ENCODE results near the gene FAM20C.
"Not testable (repeated sequence)": the region's sequence is repeated elsewhere in the genome, so short reads cannot be mapped to it uniquely, and the experiment has no call there.

The FAM20C gene

DNA sequence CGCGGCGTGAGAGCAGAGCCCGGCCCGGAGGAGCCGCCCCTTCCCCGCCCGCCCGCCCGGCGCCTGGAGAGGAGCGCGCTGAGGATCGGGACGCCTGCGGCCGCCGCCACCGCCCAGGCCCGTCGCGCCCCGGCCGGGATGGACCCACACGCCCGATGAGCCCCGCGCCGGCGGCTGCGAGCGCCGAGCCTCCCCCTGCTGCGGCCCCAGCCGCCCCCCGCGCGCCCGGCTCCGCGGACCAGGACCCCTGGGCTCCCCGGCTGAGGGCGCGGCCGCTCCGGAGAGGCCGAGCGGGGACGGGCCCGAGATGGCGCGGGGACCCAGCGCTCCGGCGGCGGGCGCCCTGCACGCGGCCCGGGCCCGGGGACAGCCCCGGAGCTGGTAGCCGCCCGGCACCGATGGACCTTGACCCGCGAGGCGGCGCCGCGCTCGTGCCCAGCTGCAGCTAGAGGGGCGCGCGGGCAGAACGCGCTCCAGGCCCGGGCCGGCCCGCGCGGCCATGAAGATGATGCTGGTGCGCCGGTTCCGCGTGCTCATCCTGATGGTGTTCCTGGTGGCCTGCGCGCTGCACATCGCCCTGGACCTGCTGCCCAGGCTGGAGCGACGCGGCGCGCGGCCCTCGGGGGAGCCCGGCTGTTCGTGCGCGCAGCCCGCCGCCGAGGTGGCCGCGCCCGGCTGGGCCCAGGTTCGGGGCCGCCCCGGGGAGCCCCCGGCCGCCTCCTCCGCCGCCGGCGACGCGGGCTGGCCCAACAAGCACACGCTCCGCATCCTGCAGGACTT is 520 bp downstream of the FAM20C start:
- DNase-seq (ENCODE audit: low spot score): no peak

DNA sequence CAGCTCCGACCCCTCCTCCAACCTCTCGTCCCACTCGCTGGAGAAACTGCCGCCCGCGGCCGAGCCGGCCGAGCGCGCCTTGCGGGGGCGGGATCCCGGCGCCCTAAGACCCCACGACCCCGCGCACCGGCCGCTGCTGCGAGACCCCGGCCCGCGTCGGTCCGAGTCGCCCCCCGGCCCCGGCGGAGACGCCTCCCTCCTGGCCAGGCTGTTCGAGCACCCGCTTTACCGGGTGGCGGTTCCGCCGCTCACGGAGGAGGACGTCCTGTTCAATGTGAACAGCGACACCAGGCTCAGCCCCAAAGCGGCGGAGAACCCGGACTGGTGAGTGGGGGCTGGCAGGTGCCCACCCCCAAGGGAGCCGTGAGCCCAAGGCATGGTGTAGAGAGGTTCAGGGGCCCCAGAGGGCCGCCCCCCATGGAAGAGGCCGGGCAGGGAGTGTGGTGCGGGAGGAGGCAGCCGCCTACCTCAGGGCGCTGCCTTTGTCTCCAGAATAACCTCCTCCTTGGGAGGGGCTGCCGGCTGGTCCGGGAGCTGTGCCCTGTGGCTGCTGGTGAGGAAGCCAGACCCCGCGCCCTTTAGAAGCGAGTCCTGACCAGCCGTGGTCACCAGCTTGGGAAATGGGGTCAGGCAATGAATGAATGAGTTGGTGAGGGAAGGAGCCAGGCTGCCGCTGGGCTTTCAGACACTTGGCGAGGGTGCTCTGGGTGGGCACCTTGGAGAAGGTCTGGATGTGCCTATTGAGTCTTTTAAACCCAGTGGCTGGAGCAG is 1.3 kb downstream of the FAM20C start:
- DNase-seq (ENCODE audit: low spot score): no peak

DNA sequence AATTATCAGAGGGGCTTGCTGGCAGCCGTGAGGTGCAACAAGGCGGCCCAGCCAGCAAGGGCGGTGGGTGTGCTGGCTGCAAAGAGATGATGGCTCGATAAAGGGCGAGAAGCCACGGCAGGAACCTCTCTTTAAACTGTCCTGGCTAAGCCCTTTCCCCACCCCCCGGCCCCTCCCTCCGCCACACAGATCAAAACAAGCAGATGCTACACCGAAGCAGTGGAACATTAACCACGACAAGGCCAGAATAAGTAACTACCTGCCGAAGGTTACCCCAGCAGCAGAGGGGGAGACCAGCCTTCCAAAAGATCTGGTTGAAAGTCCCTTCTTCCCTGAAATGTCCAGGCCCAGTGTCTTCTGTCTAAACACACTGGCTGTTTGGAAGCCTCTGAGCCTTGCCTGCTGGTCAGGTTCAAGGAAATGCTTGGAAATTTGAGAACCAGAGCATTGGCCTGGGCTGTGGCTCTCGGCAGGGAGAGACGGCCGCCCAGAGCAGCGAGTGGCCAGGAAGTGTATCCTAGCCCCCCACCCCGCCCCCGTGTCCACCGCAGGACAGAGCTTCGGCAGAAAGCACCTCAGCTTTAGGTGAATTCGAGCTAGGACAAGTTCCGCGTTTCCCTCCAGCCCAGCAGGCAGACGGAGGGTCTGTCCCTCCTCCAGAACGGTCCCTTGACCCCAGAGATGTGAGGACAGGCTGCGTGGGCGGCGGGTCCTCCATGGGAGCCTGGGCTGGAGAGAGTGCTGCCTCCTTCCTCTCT is 2.1 kb downstream of the FAM20C start:
- no peak for DNase-seq (ENCODE audit: low spot score)

DNA sequence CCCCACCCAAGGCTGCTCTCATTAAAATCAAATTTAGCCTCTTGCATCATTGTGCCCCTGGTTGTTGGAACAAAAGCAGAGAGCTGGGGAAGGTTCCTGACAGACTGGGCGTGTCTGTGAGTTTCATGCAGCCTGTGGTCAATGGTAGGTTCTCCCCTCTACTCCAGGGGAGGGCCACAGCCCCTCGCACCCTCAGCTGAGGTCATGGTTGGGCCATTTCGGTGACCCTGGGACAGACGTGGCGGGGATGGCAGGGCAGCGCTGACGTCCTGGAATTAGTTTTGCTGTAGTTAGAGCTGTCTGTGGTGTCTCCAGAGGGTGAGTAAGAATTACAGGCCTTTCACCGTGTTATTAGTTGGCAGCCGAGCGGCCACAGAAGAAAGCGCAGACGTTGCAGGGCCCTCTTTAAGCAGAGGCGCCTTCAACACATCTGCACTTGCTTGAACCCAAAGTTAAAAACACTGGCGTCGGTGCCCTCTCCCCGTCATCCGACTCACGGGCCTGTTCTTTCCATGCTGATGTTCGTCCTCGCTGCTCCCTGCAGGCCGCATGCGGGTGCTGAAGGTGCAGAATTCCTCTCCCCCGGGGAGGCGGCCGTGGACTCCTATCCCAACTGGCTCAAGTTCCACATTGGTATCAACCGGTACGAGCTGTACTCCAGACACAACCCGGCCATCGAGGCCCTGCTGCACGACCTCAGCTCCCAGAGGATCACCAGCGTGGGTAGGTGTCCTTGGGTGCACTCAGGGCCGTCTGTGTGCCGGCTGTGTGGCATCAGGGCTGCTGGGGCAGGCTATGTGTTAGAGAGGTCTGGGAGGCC is 2.8 kb downstream of the FAM20C start:
- DNase-seq (ENCODE audit: low spot score): no peak

DNA sequence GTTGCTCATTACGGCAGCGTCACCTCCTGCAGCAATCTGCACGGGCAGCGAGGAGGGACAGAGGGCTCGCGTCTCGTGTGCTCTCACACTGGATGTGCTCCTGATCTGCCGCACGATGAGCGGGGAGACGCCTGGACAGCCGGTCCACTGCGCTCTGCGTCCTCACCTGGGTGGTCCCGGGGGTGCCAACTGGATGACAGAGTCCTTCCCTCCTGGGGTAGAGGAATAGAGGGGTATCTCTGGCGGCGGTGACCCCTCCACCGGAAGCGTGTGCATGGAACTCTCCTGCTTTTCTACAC is 3.4 kb downstream of the FAM20C start:
- DNase-seq (ENCODE audit: low spot score): no peak

DNA sequence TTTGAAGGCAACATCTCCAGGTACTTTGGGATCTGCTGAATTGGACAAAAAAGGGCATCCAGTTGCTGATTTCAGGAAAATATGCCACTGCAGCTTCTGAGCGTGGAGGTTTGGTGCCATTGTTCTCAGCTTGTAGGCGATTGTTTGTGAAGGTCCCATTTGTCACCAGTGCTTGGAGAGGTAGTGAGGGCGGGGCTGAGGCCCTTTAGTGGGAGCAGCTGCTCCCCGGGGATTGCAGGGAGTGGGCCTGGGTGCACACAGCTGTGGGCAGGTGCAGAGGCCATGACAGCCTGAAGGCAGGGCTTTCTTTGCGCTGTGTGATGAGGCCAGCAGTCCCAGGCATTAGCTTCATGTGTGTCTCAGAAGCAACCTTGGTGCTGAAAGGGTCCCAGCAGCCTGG is 3.9 kb downstream of the FAM20C start:
- DNase-seq (ENCODE audit: low spot score): no peak

DNA sequence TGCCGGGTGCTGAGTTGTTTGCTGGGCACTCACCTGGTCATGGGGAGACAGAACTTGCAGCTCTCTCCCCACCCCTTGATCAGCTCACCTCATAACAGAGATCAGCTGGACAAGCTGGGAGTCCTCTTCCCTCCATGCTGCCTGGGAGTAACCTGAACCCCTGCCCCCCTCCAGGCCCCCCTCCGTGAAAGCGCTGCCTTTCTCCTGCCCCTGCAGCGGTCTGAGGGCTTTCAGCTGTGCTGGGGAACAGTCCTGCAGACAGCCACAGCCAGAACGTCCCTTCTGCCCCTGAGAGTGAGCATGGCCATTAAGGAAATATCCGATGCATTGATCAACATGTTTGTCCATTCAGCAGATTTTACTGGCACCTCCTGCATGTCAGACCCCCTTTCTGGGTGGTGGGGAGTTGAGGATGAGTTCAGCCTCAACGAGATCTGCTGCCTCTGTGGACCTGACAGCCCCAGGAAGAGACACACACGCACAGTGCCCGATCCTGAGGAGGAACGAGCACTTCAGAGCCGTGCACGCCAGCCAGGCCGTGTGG is 4.5 kb downstream of the FAM20C start:
- DNase-seq (ENCODE audit: low spot score): no peak

DNA sequence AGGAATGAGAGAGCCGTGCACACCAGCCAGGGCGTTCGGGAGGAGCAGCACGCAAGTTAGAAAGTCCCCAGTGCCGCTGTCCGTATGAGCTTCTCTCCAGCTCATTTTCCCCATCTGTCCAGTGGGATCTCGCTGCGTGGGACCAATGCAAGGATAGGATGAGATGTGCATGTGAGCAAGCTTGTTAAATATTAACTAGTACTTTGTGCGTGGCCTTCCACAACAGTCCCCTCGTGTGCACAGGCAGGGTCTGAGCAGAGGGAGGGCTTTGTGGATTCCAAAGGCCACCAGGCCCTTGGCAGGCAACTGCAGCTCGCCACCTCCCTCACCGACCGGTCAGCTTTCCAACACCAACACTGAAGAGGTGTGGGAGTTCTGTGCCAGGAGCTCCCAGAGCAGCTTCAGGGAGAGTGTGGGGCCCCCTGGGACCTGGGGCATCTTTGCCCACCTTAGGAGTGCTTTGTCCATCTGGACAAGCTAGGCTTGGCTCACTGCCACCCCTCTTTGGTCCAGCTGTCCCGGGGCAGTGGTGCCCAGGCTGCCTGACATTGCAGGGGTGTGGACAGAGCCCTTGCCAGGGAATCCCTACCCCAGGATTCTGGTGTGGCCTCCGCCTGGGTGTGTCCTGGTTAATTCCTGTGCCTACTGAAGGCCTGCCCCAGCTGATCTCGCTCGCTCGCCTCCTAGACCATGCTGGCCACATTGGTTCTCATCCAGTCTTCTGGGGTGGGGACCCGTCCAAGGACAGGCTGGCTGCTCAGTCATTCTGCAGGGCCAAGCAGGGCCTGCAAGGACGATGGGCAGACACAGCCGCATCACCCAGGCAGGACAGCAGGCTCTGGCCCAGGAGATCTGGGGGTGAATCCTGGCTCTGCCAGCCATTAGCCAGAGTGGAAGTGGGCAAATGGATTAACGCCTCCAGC is 5.3 kb downstream of the FAM20C start:
- DNase-seq (ENCODE audit: low spot score): no peak

DNA sequence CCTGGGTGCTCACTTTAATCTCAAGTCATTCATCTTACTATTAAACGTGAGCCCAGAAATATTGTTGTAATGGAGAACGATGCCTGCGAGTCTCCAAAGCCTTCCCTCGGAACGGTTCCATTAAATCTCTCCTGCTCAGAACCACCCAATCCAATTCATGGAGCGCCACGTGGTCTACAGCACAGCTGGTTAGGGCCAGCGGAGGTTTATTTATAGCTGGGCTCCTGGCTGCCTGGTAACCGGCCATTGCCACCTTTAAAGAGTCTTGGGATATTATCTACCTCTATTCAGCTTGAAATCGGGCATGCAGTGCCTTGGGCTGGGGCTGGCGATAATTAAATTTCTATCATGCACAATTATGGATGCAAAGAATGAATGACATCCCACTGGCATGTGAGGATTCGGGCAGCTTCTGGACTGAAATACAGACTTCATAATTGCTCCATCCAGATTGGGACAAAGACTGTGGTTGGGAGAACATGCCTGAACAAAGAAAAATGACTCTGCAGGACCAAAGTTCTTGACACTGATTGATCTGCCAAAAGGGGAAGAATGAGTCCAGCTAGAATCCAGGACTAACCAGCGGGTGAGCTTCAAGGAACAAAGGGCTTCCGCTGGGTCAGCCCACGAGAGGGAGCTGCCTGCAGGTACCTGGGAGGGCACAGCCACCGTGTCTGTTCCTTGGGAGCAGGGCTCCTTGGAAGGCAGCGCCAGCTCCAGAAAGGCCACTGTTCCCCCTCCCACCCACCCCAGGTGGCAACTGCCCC is 7.3 kb downstream of the FAM20C start:
- no peak for DNase-seq (ENCODE audit: low spot score)

DNA sequence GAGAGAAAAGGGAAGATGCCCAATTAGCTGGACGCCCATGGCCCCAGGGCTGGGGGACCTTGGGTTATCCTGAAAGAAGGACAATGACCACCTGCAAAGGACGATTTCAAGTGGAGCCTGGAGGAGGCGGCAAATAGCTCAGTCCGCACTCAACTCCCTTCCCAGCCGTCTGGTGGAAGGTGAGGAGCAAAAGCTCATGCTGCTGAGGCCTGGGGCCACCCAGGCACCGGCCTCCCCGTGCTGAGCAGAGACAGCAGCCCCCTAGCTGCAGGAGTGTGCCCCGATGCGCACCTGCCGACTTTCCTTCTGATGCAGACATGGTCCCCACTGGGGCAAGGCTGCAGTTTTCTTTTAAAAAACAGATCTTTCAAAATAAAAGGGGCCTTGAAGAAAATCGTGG is 7.9 kb downstream of the FAM20C start:
- DNase-seq (ENCODE audit: low spot score): no peak

DNA sequence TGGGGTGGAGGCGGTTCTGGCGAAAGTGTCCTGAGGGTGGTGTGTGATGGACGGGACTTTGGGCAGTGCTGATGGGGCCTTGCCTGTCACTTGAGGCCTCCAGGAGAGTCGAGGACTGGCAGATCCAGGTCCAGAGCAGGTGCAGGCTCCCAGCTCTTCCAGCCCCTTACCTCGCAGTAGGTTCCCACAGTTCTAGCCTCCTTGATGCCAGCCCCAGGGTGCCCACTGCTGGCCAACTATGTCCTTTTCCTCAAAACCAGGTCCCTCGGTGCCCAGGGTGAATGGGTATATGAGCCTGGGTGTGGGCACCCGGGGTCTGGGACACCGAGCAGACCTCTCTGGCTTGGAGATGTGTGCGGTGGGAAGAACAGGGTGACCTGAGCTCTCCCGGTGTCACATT is 8.3 kb downstream of the FAM20C start:
- no peak for DNase-seq (ENCODE audit: low spot score)

DNA sequence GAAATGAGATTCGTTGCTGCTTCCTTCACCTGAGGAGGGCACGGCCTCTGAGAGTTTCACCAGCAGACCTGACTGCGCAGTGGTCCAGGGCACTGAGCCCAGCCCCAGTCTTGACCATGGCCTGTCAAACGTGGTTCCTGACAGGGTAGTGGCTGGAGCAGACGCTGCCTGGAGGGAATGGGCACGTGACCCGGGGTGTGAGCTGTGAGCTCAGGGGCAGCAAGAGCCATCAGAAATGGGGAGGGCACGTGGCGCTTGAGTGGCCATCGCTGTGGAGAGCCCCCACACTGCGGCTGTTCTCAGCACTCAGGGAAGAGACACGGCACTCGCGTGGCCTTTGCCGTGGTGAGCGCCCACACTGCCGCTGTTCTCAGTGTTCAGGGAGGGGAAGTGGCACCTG is 12.0 kb downstream of the FAM20C start:
- no peak for DNase-seq (ENCODE audit: low spot score)

DNA sequence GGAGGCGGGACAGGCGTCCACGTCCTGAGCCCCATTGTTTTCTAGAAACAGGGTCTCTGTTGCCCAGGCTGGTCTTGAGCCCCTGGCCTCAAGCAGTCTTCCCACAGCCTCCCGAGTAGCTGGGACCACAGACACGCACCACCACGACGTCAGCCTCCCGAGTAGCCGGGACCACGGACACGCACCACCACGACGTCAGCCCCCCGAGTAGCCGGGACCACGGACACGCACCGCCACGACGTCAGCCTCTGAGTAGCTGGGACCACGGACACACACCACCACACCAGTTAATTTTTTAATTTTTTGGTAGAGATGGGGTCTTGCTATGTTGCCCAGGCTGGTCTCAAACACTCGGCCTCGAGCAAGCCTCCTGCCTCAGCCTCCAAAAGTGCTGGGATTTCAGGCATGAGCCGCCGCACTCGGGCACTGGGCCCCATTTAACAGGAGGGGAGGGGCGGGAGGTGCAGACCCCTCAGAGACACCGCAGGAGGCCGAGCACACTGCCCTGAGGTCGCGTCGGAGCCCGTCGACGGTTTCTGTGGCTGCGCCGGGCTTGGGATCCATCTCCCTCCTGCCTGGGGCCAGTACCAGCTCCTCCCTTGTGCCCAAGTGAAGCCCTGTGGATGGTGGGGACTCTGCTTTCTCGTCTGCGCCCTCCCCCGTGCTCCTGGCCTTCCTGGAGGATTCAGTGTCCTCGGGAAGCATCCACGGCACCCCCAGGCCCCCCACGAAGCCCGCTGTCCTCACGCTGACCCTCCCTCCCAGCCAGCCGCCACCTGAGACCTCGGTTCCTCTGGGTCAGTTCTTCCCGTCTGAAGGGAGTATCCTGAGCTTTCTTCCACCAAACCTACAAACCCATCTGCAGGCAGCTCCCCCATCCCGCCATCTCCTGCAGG is 13.0 kb downstream of the FAM20C start:
- DNase-seq (ENCODE audit: low spot score): no peak

DNA sequence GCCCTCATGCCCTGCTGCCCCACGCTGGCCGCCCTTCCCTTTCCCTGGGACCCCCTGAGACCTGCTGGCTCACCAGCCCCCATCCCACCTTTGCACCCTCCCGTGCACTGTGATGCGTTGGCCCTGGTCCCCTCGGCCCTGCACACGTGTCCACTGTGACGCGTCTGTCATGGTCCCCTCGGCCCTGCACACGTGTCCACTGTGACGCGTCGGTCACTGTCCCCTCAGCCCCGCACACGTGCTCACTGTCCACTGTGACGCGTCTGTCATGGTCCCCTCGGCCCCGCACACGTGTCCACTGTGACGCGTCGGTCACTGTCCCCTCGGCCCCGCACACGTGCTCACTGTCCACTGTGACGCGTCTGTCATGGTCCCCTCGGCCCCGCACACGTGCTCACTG is 14.0 kb downstream of the FAM20C start:
- not testable (repeated sequence) for DNase-seq (ENCODE audit: low spot score)

DNA sequence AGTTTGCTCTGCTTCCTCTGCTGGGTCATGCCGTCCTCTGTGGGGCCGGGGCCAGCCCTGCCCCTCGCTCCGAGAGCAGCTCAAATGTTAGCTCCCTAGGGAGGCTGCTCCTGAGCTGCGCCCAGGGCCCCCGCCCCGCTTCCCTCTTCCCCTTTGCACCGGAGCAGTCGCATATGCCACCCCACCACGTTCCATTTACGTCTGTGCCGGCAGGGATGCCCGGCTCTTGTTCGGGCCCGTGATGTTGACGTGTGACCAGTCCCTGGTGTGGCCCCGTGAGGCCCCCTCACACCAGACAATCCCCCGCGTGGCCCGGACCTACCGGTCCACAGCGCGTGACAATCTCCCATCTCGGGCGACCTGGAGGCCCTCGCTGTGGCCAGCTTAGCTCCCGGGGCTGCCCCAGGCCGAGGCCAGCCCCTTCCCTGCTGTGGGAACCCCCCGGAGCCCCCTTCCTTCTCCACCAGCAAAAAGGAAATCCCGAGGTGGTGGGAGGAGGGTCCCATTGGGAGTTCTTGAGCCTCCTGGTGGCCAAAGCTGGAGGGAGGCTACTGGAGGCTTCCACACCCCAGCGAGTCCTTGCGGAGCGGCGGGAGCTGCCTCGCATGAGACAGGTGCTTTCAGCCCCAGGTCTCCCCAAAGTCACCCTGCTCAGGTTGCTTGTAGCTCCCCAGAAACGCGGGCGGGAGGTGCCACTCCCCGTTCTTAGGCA is 15.2 kb downstream of the FAM20C start:
- no peak for DNase-seq (ENCODE audit: low spot score)

DNA sequence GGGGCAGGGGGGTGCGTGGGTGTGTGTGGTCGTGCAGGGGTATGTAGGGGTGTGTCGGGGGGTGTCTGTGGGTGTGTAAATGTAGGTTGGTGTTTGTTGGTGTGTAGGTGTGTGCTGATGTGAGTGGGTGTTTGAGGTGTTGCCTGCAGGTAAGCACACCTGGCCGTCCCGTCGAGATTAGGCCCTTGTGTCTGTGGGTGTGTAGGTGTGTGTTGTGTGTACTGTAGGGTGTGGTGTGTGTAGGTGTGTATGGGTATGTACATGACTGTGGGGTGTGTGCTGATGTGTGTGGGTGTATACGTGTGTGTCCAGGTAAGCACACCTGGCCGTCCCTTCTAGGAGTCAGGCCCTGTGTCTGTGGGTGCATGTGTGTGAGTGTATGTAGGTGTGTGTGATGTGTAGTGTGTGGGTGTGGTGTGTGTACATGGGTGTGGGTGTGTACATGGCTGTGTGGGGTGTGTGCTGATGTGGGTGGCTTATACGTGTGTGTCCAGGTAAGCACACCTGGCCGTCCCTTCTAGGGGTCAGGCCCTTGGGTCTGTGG is 15.8 kb downstream of the FAM20C start:
- DNase-seq (ENCODE audit: low spot score): no peak

DNA sequence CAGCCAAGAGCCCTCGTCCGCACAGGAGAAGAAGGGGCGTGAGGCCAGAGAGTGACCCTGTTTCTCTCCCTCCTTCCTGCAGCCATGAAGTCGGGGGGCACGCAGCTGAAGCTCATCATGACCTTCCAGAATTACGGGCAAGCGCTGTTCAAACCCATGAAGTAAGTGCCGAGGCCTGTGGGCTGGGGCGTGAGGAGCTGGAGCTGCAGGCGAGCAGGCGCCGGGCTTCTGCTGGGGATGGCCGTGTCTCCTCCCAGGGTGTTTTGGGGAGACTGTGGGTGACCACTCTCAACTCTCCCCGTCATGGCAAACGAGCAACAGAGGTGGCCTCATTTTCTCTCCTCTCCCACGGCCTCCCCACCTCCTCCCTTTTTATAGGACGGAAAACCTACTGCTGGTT is 16.4 kb downstream of the FAM20C start:
- no peak for DNase-seq (ENCODE audit: low spot score)

DNA sequence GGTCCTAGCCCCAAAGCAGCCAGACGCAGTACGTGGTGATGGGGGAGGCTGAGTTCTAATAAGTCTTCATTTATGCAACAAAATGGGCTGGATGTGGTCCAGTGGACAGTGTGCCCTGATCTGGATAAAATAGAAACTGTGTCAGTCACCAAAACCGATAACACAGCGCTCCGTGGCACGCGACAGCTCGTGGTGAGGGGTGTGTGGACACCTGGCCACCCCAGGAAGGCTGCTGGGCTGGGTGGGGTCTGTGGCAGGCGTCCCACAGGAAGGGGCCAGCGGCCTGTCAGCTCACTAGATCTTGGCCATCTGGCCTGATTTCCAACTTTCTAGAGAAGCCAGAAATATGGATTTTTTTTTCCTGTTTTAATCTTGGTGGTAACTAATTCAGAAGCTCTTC is 17.0 kb downstream of the FAM20C start:
- no peak for DNase-seq (ENCODE audit: low spot score)
